ENCODE data around the gene PLEKHG3. TPM values are rescaled to one million over a fixed set of nuclear protein-coding genes. Genes with fewer than 3 reads are reported as not detected.
"Not testable (repeated sequence)": the region's sequence is repeated elsewhere in the genome, so short reads cannot be mapped to it uniquely, and the experiment has no call there.

The PLEKHG3 gene
- total RNA-seq, result 35.6 TPM
- long read RNA-seq, full-length matches to known transcripts, result 1 of 12 reads
- long read RNA-seq, partial matches to known transcripts, result 8 of 12 reads
- long read RNA-seq, other reads (novel, unspliced or antisense), result 3 of 12 reads

DNA sequence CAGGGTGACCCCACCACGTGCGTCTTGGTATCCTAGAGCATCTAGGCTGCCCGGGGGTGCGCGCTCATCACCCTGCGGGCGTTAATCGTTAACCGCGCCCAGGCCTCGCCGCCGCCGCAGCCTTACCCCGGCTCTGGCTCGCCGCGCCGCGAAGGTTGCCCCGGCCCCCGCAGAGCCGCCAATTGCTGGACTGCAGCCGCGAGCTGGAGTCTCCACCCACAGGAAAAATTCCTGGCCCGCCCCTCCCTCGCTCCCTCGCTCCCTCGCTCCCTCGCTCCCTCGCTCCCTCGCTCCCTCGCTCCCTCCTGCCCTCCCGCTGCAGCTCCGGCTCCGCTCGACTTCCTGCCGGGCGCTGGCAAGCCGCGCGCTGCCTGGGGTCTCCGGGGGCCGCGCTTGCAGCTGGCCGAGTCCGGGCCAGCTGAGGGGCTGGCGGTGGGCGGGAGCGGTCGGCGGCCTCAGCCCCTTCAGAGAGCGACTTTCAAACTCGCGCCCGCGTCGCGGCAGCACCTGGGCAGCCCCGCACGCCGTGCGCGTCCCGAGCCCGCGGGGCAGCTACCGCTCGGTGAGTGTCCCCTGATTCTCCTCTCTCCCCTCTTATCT, at the start of gene PLEKHG3:
TSS of gene PLEKHG3 (plus strand) at position 282 of the 600 bp plus-strand sequence. CDS start 23,208 bp downstream, outside the sequence.
- peak; percentile 91 for DNase-seq (ENCODE audit: low spot score)

DNA sequence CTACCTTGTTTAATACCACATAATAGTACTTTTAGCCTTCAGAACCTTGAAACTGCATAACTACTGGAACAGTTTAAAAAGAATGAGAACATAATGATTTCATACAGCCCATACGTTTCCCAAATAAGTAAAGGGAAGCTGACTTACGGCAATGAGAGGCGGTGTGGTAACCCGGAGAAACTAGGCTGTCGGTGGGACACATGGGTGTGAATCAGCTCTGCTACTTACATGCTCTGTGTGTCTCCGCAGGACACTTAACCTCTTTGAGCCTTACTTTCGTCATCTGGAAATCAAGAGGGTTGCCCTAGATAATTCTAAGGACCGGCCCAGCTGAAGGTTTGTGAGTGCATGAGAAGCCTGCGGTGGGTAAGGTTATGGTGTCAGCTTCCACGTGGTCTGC, 49.3 kb upstream of the PLEKHG3 start:
- no peak for DNase-seq (ENCODE audit: low spot score)

DNA sequence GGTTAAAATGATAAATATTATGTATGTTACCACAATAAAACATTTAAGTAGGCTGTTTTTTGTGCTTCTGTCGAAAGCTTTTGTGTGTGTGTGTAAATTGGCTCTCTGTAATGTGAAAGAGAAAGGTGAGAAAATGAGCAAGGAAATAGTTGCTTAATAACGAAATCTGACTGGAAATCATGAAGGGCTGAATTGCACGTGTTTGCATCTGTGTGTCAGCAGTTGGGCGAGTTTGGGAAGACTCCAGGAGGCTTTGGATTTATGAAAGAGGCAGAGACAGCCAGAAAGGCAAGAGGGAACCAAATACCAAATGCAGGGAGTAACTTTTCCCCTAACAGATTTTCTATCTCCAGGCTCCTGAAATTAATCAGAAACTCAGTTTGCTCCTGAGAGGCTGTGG, 47.2 kb upstream of the PLEKHG3 start:
- DNase-seq (ENCODE audit: low spot score), result no peak

DNA sequence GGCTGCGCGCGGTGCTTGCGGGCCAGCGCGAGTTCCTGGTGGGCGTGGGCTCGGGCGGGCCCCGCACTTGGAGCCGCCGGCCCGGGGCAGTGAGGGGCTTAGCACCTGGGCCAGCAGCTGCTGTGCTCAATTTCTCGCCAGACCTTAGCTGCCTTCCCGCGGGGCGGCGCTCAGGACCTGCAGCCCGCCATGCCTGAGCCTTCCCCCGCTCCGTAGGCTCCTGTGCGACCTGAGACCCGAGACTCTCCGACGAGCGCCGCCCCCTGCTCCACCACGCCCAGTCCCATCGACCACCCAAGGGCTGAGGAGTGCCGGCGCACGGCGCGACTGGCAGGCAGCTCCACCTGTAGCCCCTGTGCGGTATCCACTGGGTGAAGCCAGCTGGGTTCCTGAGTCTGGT, 46.0 kb upstream of the PLEKHG3 start:
- DNase-seq (ENCODE audit: low spot score), result no peak

DNA sequence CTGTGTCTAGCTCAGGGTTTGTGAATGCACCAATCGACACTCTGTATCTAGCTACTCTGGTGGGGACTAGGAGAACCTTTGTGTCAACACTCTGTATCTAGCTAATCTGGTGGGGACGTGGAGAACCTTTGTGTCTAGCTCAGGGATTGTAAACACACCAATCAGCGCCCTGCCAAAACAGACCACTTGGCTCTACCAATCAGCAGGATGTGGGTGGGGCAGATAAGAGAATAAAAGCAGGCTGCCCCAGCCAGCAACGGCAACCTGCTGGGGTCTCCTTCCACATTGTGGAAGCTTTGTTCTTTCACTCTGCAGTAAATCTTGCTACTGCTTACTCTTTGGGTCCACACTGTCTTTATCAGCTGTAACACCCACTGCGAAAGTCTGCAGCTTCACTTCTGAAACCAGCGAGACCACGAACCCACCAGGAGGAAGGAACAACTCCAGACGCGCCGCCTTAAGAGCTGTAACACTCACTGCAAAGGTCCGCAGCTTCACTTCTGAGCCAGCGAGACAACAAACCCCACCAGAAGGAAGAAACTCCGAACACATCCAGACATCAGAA, 45.4 kb upstream of the PLEKHG3 start:
- DNase-seq (ENCODE audit: low spot score), result not testable (repeated sequence)

DNA sequence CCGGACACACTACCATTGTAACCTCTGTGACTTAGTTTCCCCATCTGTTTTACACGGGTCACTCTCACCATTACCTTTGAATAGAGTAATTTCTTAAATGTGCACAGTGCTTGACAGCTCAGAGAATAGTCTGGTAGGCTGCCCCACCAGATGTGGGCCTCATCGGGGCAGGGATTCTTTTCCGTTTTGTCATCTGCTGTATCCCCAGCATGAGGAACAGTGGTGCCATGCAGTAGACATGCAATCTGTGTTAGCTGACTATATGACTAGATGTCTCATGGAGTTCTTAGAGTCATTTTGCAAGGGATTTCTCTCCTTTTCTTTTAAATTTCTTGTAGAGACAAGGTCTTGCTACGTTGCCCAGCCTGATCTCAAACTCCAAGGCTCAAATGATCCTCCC, 44.9 kb upstream of the PLEKHG3 start:
- DNase-seq (ENCODE audit: low spot score), result no peak

DNA sequence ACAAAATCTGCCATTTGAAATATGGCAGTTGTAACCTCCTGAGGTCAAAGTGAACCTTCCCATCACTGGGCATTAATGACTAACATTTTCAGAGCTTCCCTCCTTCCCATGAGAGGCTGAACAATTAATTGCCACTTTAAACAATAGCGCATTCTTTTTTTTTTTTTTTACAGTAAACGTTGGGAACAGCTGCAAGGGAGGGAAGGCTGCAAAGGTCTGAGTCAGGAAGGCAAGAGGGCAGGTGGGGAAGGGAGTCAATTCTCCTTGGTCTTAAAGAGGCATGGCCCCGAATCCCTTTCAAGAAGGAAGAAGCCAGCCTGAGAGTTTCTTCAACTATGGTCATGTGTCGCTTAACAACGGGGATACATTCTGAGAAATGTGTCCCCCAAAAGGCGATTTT, 41.0 kb upstream of the PLEKHG3 start:
- DNase-seq (ENCODE audit: low spot score), result peak; percentile 12

DNA sequence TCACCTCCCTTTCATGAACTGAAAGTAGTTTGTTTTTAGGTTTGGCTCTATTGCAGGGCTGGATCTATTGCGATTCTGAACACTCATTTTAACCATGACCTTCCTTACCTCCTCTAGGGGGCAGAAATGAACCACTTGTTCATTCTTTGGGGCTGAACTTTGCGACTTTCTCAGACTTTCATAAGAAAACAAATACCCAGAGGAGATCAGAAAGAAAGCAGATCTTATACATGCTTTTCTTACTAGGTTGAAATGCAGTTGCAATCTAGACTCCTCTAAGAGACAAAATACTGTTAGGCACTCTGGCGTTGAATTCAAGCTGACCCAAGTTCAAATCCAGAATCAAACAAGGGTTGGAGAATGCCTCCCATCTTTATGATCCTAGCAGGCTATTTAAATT, 32.6 kb upstream of the PLEKHG3 start:
- no peak for DNase-seq (ENCODE audit: low spot score)

DNA sequence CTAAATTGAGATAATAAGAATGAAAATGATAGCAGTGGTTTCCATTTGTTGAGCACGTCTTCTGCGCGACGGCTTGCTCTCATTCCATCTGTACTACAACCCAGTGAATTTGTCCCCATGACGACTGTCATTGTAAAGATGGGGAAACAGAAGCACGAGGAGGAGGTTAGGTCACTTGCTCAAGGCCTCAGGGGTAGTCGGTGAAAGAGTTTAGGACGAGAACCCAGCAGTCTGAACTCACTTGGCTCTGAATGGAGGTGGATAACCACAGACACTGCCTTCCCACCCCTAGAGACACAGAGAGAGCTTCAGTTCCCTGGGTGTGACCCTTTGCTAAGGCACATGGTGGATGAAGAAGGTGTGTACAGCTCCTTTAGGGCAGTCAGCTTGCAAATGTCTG, 30.9 kb upstream of the PLEKHG3 start:
- no peak for DNase-seq (ENCODE audit: low spot score)

DNA sequence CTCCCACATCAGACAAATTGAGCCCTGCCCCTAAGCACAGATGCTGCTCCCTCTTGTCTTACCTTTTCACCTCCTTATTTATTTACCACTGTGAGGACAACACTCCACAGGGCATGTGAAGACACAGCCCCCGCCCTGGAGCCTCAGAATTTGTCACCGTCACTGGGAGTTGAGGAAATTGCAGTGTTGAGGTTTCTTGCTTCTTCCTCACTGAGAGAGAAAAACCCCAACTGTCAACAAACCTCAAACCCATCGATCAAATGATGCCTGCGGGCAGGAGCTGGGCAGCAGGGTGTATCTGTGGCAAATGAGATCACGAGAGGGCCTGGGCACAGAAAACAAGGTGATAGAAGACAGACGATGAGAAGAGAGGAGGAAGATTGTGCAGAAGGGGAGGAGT, 30.5 kb upstream of the PLEKHG3 start:
- no peak for DNase-seq (ENCODE audit: low spot score)

DNA sequence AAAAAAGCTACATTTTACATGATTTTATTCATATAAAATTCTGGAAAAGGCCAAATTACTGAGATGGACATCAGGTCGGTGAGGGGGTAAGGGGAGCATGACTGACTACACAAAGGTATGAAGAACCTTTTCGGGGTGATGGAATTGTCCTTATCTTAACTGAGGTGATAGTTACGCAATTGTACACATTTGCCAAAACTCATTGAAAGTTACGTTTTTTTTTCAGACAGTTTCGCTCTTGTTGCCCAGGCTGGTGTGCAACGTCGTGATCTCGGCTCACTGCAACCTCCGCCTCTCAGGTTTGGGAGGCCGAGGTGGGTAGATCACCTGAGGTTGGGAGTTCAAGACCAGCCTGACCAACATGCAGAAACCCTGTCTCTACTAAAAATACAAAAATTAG, 29.4 kb upstream of the PLEKHG3 start:
- DNase-seq (ENCODE audit: low spot score), result no peak

DNA sequence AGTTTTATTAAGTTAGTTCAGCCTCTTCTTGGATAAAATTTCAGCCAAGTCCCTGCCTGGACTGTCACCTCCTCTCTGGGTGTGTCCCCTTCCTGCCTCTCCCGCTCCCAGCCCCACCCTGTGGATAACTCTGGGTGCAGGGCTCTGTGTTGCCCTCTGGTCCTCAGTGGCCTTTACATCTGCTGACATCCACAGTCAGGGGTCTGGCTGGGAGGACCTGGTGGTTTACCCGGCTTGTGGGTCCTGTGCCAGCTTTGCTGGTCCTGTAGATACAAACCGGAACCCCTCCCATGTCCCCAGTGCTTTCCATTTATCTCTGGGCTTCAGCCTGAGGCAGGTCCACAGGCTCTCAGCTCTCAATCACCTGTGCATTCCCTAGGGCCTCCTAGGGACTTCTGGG, 28.9 kb upstream of the PLEKHG3 start:
- no peak for DNase-seq (ENCODE audit: low spot score)

DNA sequence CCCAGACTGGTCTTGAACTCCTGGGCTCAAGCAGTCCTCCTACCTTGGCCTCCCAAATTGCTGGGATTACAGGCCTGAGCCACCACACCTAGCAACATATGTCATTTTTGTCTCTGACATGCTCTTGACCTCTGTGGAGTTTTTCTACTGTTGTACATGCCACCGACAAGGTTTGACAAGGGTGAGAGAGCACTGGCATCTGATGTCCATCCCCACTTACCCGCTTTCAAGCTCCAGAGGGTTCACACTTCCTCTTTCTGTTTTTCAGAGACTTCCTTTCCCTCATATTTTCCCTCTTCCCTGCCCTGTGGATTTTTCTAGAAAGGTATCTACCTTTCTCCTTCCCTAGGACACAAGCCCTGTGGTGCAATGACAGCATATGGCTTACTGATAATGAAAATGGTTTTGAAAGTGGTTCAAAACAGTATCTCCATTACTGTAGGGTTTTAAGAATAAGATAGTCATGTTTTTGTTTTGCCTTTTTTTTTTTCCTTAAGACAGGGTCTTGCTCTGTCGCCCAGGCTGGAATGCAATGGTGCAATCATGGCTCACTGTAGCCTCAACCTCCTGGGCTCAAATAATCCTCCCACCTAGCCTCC, 27.7 kb upstream of the PLEKHG3 start:
- no peak for DNase-seq (ENCODE audit: low spot score)

DNA sequence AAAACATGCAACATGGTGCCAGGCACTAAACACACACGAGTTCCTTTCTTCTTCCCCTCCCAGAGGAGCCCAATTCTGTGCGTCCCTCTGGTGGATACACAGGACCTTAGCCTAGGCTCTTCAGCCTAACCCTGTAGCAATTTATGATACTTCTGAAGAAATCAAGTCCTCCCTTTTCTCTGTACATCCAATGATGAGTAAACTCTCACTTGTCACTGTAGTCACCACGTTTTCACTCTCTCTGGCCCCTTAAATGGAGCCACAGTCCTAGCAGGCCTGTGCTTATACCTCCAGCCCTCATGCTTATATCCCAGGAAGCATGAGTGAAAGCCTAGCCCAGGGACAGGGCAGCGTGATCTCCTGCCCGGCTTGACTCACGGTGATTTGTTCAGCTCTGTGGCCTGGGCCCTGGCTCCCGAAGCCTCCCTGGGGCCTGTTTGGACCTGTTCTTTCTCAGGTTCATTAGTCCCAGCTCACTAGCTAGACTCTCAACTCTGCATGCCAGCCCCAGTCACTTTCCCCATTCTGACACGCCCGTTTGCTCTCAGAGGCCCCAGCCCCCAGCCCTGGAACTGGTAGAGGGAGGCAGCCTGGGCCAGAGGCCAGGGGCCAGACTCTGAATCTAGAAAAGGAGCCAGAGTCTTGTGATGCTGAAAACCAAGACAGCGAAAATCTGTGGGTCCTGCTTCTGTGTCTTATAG, 24.1 kb upstream of the PLEKHG3 start:
- no peak for DNase-seq (ENCODE audit: low spot score)

DNA sequence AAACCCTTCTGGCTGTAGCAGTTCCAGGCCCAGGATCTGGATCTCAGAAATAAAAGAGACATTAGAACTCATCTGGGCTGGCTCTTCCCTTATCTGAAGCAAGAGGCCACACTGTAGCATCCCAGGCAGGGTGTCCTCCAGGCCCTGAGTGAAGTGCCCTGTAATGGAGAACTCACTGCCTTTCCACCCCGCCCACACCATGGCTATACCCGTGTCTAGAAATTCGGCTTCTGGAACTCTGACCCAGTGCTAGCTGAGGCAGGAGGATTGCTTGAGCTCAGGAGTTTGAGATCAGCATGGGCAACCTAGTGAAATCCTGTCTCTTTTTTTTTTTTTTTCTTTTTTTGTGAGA, 23.5 kb upstream of the PLEKHG3 start:
- no peak for DNase-seq (ENCODE audit: low spot score)

DNA sequence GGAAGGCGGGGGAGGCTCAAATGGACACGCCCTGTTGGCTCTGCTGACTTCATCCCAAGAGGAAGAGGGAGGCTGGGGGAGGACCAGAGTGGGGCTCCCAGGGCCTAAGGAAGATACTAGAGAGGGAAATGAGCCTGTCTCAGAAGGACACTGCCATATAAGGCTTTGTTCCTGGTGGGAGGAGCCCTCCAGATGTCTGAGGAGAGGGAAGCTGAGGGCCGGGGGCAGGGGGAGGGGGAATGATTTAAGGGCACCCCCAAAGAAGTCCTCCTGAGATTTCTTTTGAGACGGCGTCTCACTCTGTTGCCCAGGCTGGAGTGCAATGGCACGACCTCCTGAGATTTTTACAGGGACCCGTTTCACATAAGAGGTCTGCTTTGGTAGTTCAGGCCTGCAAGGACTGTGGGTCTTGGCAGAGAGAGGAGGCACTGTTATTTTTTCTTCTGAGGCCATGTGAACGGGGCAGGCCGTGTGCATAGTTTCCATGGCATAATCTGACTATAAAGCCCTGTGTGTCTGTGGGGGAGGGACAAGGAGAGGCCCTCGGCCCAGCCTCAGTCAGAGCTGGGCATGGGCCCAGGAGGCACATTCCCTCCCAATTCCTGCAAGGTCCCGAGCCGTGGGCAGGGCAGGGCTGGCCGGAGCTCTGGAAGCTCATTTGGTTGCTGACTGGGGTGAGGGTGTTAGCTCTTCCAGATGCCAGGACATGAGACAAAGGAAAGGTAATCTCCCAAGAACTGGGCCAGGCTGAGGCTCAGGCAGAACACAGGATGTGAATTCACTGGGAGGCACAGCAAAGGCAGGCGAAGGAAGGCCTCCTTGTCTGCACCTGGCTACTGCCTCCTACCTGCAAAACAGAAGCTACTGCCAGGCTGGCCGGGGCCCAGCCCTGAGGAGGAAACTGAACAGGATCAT, 22.2 kb upstream of the PLEKHG3 start:
- no peak for DNase-seq (ENCODE audit: low spot score)

DNA sequence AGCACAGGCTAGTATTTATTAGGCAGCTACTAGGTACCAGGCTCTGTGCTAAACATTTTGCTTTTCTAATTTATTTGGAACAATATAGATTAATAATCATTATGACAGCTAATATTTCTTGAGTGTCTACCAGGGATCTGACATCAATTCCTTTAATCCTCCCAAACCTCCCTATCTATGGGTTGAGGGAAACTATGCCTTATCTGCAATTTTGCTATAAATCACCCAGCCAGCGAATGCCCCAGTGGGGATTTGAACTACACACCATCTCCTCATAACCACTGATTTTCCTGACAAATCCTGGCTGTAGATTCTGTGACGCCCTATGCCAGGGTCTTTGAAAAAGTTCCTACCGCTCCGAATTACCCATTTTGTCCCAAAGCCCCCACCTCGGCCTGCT, 21.4 kb upstream of the PLEKHG3 start:
- no peak for DNase-seq (ENCODE audit: low spot score)

DNA sequence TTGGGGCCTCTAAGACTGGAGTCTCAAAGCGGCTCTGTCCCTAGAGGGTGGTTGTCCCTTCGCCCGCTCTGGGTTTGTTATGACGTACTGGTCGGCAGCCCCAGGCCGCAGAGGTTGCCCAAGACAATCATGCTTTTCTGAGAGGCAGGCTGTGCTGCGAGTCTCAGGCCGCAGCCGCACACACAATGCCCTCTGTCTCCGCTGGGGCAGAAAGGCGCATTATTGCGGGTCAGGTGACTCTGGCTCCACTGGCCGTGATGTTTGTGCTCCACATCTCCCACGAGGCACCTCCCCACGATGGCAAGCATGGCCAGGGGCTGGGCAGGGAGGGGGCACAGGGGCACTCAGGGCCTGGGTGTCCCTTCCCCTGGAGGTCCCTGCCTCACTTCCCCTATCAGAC, 21.0 kb upstream of the PLEKHG3 start:
- DNase-seq (ENCODE audit: low spot score), result no peak

DNA sequence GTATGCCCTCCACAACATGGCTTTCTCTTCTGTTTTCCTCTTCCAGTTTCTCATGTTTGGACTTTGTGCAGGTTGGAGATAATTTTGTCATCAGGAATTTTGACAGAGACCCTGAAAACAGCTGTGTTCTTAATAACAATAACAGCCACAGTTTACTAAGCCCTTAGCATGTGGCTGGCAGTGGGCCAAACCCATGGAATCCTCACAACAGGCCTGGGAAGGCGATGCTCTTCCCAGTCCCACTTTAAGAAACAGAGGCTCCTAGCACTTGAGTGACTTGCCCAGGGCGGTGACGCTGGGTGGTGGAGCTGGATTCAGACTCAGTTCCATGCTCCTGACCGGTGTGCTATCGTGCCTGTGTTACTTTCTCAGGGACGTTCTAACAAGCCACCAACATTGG, 20.1 kb upstream of the PLEKHG3 start:
- no peak for DNase-seq (ENCODE audit: low spot score)

DNA sequence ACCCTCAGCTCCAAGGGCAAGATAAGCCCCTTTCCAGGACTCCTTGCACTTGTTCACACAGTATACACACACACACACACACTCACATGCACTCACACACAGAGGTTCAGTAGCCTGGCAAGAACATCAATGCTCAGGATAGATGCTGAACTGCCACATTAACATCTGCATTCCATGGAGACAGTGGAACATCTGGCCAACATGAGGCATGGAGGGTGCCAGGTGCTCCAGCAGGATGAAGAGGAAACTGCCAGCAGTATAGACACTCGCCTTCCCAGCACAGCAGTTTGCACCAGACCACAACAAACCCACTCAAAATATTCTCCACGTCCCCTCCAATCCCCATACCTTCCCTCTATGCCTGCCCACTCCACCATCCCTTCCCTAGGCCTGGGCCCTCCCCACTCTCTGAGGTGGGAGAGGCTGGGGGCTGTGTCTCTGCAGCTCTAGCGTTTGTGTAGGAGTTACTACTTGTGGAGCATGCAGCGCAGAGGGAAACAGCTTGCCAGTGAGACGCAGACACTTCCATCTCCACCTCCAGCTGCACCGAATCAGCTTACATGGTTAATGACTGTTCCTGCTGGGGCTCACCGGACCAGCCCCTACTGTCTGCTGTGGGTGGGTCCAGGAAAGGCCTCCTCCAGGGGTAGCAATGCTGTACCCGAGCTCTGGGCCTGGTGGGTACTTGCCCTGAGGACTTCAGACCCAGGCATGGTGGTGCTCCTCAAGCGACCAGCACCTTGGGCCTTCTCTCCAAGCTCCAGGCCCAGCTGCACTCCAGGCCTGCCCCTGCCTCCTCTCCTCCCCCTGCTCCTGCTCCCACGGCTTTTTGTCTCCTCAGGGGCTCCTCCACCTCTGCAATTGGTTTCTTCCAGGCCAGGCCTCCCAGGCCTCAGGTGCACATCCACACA, 18.6 kb upstream of the PLEKHG3 start:
- no peak for DNase-seq (ENCODE audit: low spot score)

Measured in mesenteric fat pad (tissue), 1 donor.